Measurements from ENCODE around the gene UBXN11.

GRCh38 chr1:26300578-26301275 is 5.7 kb downstream of the UBXN11 start:
- TF ChIP-seq POLR2A (IDR thresholded peaks at IDR 0.05) (no peak), CTCF (IDR thresholded peaks at IDR 0.05 in 4 of 5, conservative IDR thresholded peaks at IDR 0.05 in 1 of 5) (no peak)
